ENCODE measurements around the gene SUFU.

Gene SUFU

GRCh38 chr10:102612964-102613275 lies 109.1 kb downstream of the SUFU start:
- FAIRE-seq, result no peak
- DNase-seq (ENCODE audit: extremely low spot score, insufficient read length, low read depth), result no peak

- FAIRE-seq (no peak), DNase-seq (ENCODE audit: extremely low spot score, insufficient read length, low read depth) (no peak)
Measured at GRCh38 chr10:102613286-102613685, 109.5 kb downstream of the SUFU start.

- no peak for FAIRE-seq
- no peak for DNase-seq (ENCODE audit: extremely low spot score, insufficient read length, low read depth)
Measured at GRCh38 chr10:102613785-102614184, 110.0 kb downstream of the SUFU start.

- FAIRE-seq (no peak), DNase-seq (ENCODE audit: extremely low spot score, insufficient read length, low read depth) (no peak)
Measured at GRCh38 chr10:102614888-102615287, 111.1 kb downstream of the SUFU start.

- FAIRE-seq (no peak), DNase-seq (ENCODE audit: extremely low spot score, insufficient read length, low read depth) (no peak)
Measured at GRCh38 chr10:102615361-102615760, 111.6 kb downstream of the SUFU start.

- FAIRE-seq (peak; percentile 12), DNase-seq (ENCODE audit: extremely low spot score, insufficient read length, low read depth) (no peak)
Measured at GRCh38 chr10:102616066-102616770, 112.4 kb downstream of the SUFU start.

- DNase-seq (ENCODE audit: extremely low spot score, insufficient read length, low read depth) (no peak), FAIRE-seq (no peak)
Measured at GRCh38 chr10:102617041-102617440, 113.3 kb downstream of the SUFU start.

GRCh38 chr10:102617816-102618215 lies 114.0 kb downstream of the SUFU start:
- FAIRE-seq (no peak), DNase-seq (ENCODE audit: extremely low spot score, insufficient read length, low read depth) (no peak)

GRCh38 chr10:102619281-102619981 lies 115.7 kb downstream of the SUFU start:
- DNase-seq (ENCODE audit: extremely low spot score, insufficient read length, low read depth) (no peak), FAIRE-seq (no peak)

GRCh38 chr10:102620138-102620590 lies 116.4 kb downstream of the SUFU start:
- FAIRE-seq (no peak), DNase-seq (ENCODE audit: extremely low spot score, insufficient read length, low read depth) (no peak)

GRCh38 chr10:102620591-102621442 lies 117.0 kb downstream of the SUFU start:
- FAIRE-seq (no peak), DNase-seq (ENCODE audit: extremely low spot score, insufficient read length, low read depth) (no peak)

GRCh38 chr10:102621443-102622325 lies 117.9 kb downstream of the SUFU start:
- DNase-seq (ENCODE audit: extremely low spot score, insufficient read length, low read depth) (no peak), FAIRE-seq (no peak)

- FAIRE-seq, result no peak
- no peak for DNase-seq (ENCODE audit: extremely low spot score, insufficient read length, low read depth)
Measured at GRCh38 chr10:102624094-102624493, 120.3 kb downstream of the SUFU start.

GRCh38 chr10:102624751-102625645 lies 121.2 kb downstream of the SUFU start:
- FAIRE-seq (no peak), DNase-seq (ENCODE audit: extremely low spot score, insufficient read length, low read depth) (no peak)

- DNase-seq (ENCODE audit: extremely low spot score, insufficient read length, low read depth), result no peak
- FAIRE-seq, result no peak
Measured at GRCh38 chr10:102626026-102626685, 122.4 kb downstream of the SUFU start.

- FAIRE-seq (no peak), DNase-seq (ENCODE audit: extremely low spot score, insufficient read length, low read depth) (no peak)
Measured at GRCh38 chr10:102627291-102627735, 123.5 kb downstream of the SUFU start.

GRCh38 chr10:102627736-102628293 lies 124.0 kb downstream of the SUFU start:
- DNase-seq (ENCODE audit: extremely low spot score, insufficient read length, low read depth) (no peak), FAIRE-seq (no peak)

- no peak for FAIRE-seq
- no peak for DNase-seq (ENCODE audit: extremely low spot score, insufficient read length, low read depth)
Measured at GRCh38 chr10:102628451-102628911, 124.7 kb downstream of the SUFU start.

Data from GM18507 (cell line).